HG02943 (cell line): ENCODE results near the gene ZNF726.
"Not testable (repeated sequence)": the region's sequence is repeated elsewhere in the genome, so short reads cannot be mapped to it uniquely, and the experiment has no call there.

Source experiments
- ATAC-seq: cut with Tn5 transposase; IDR thresholded peaks from one replicate; pipeline ENCODE4 v1.9.1; 2021; ENCODE audit warnings: mild to moderate bottlenecking, low read depth, moderate library complexity; ENCODE audit not compliant: unreplicated experiment

Gene ZNF726

DNA sequence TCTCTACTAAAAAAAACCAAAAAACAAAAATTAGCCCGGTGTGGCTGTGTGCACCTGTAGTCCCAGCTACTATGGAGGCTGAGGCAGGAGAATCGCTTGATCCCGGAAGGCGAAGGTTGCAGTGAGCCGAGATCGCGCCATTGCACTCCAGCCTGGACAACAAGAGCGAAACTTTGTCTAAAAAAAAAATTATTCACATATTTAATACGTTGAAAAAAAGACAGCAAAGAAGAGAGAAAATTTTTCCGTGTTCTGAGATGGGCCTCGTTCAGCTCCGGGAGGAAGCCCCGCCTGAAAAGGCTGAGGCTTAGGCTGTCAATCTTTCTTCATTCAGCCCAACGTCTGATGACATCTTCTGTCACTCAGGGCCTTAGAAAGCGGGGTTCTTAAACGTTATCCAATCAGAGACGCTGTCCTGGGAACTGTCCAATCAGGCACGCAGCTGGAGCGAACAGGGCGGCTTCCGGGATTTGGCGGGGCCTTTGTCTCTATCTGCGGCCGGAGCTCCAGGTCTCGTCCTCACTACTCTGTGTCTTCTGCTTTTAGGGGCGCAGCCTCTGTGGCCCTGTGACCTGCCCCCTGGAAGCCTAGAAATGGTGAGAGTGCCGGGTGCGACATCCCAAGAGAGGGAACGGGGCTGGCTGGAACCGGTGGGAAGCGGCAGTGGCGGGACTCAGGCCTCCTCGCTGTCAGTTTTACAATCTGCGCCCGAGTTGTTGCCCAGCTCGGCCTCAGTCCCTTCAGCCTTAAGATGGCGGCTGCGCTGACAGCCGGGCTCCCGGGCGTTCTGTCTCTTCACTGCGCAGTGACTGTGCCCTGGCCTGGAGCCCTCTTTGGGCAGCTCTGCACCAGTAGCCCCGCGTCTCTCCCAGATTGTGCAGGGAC, at the start of gene ZNF726:
TSS of gene ZNF726 (plus strand) at position 485 of the 885 bp plus-strand sequence. CDS start at position 594, 109 bp downstream.
- ATAC-seq, result peak; percentile 93

DNA sequence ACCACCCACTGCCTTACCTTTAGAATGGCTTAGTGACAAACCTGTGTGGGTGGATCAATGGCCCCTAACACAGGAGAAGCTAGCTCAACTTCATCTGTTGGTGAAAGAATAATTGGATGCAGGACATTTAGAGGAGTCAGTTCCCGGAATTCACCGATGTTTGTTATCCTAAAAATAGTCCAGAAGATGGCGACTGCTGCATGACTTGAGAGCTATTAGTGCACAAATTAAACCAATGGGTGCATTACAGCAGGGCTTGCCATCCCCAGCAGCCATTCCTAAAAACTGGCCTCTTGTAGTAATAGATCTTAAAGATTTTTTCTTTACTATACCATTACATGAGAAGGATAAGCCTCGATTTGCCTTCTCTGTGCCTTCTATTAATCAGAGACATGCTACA, 46.8 kb upstream of the ZNF726 start:
- no peak for ATAC-seq

DNA sequence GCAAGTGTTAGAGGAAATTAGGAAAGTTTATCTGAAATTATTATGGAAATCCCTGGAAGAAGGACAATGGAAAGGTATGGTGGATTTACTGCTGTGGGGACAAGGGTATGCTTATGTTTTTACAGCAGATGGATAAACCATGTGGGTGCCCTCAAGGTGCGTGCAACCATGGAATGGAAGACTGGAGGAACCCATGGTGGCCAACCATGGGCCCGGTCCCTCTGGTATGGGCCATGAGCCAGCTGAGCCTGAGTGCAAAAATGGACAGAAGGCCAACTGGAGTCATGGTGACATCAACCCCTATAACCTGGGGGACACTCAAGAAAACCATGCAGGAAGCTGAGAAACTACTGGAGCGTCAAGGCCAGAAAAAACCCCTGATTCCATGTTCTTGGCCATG, 46.1 kb upstream of the ZNF726 start:
- no peak for ATAC-seq

DNA sequence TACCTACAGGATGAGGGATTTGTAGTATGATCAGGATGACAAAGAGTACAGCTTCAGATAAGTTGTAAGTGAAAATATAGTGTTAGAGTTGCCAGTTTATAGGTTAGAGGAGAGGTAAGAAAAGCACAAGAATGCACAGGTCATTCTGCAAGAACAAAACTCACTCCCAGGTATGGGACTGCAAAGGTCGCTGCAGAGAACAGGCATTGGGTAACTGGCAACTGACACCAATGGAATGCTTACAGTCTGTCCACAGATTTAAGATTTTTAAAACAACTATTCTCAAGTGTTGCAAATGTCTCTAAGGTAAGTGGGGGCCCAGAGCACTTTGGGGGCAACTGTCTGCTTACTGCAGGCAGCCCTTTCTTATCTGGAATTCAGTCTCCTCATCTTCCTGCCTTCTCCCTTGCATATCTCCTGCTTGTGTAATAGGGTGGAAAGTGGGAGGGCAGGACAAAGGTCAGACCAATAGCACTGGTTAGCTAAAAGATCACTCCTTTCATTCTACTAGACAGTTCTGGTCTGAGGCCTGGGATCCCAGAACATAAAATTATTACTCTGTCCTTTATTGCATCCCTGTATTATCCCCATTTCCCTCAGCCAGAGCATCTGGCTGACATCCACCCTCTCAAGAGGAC, 42.3 kb upstream of the ZNF726 start:
- no peak for ATAC-seq

- ATAC-seq, result no peak
Observed at GRCh38 chr19:23876261-23876660, 38.4 kb upstream of the ZNF726 start.

DNA sequence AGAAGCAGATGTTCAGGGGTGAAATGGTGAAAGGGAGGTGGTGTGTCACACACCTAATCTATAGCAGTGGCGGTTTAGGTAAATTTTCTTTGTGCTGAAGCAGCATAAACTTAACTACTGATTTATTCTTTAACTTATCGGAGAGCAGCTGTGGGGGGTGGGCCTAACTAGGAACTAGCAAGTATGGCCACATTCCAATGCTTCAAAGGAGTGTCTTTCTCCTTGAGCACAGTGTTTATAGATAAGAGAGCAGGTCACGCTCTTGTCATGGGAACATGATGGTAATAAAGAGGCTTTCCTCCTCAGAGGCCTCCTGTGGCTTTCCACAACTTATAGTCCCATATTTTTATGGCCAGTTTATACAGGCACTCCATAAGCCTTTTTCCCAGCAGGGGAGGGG, 37.9 kb upstream of the ZNF726 start:
- not testable (repeated sequence) for ATAC-seq

GRCh38 chr19:23882493-23882892, 32.2 kb upstream of the ZNF726 start:
- no peak for ATAC-seq

- no peak for ATAC-seq
Observed at GRCh38 chr19:23884363-23884762, 30.3 kb upstream of the ZNF726 start.

- ATAC-seq, result no peak
Observed at GRCh38 chr19:23887642-23888041, 27.0 kb upstream of the ZNF726 start.

GRCh38 chr19:23896096-23896495, 18.6 kb upstream of the ZNF726 start:
- ATAC-seq, result not testable (repeated sequence)

DNA sequence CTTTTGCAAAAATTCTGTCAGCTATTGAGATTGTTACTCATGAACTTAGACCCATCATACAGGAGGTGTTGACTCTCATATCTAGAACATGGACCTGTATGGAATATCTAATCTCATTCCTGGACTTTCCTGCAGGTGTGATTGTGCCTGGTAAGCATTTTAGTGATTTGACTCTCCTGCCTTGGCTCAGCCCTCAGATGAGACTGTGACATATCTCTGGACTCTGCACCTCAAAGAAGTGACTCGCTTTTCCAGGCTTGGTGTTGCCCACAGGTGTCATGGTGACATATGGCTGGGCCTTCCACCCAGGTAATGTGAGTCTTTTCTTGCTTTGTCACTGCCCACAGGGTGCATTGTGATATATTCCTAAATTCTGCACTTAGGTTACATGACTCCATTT, 17.8 kb upstream of the ZNF726 start:
- ATAC-seq, result no peak

DNA sequence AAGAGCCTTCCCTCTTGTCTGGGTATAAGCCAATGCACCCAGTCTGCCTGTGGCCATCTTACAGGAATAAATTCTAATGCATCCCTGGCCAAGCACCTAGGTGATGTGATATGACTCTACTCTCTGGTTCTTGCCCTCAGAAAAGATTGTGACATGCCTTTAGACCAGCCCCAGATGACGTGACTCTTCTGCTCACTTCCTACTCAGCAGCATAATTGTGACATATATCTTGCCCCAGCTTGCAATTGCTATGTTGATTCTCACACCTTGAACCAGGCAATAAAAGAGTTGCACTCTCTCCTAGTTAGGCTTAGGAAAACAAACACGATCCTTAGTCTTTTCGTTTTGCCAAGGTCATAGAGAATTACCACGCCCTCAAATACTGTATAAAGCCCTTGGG, 13.3 kb upstream of the ZNF726 start:
- ATAC-seq, result no peak

DNA sequence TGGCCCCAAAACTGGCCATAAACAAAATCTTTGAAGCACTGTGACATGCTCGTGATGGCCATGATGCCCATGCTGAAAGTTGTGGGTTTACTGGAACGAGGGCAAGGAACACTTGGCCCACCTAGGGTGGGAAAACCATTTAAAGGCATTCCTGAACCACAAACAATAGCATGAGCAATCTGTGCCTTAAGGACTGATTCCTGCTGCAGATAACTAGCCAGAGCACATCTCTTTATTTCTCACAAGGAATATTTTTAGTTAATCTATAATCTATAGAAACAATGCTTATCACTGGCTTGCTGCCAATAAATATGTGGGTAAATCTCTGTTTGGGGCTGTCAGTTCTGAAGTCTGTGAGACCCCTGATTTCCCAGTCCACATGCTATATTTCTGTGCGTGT, 10.3 kb upstream of the ZNF726 start:
- no peak for ATAC-seq

DNA sequence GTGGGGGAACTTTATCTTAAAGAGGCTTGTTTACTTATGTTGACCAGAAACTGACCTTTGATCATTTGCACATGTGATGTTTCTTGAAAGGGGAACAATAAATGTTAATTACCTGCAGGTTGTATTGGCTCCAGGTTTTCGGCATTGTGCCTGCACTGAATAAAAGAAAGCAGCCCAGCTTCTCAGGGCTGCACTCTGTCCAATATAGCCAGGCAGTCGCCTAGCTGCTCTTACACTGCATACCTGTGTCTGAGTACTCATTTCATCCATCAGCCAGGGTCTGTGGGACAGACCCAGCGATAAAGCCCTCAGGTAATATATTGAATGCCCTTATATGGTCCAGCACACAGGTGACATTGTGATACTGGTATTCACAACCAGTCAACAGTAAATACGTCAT, 8.9 kb upstream of the ZNF726 start:
- no peak for ATAC-seq

DNA sequence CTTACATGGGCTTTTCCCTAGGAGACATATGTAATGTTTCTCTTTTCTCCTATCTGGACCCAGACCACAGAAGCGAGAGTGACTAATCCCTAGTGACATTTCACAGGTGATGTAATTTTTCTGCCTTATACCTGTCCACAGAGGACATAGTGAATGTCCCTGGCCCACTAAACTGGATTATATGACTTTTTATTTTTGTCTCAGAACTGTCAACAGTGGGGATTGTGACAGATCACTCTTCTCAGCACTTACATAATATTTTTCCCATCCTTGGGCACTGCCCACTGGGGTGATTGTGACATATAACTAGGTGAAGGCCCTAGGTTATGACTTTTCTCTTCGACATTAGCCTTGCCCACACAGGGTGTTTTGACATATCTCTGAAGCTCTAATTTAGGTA, 7.9 kb upstream of the ZNF726 start:
- no peak for ATAC-seq

- ATAC-seq, result no peak
Observed at GRCh38 chr19:23908165-23908564, 6.5 kb upstream of the ZNF726 start.

DNA sequence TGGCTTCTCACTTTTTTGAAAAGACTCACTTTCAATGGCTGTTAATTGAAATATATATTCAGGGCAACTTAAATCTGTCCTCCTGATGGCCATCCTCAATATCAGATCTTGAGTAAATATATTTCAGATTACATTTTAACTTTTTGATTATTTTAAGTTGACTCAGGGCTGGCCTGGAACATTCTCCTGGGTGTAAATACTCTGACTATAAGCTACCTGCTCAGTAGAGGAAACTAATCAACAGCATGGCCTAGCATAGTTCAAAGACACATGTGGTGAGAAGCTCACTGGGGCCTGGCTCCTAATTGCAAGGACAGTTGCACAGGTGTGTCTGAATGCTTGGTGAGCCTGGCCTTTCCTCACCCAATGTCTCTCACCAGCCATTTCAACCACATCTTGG, 5.5 kb upstream of the ZNF726 start:
- ATAC-seq, result no peak

DNA sequence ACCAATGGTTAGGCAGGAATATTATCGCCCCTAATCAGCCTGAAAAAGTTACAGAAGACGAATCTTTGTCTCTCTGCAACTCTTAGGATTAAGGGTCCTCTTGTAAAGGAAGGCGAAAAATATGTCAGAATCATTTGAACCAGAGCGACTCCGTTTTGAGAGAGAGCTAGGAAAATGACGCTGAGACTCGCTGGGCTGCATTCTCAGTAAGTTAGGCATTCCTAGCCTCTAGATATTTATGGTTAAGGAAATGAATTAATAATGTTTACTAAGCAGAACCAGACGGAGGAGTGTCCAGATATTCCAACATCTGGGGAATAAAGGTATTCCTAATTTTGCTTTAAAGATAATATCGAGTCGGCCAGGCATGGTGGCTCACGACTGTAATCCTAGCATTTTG, 755 bp upstream of the ZNF726 start:
- no peak for ATAC-seq

DNA sequence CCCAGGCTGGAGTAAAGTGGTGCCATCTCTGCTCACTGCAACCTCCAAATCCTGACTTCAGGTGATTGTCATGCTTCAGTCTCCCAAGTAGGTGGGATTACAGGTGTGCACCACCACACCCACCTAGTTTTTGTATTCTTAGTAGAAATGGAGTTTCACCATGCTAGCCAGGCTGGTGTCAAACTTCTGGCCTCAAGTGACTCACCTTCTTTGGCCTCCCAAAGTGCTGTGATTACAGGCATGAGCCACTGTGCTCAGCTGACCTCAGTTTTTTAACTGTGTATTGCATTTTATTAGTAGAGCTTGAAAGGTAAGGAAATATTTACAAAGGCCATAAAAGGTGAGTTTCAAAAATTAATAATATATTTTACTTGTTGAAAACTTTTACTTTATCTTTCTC, 2.3 kb downstream of the ZNF726 start:
- no peak for ATAC-seq

- ATAC-seq, result no peak
Observed at GRCh38 chr19:23917856-23918255, 3.2 kb downstream of the ZNF726 start.

DNA sequence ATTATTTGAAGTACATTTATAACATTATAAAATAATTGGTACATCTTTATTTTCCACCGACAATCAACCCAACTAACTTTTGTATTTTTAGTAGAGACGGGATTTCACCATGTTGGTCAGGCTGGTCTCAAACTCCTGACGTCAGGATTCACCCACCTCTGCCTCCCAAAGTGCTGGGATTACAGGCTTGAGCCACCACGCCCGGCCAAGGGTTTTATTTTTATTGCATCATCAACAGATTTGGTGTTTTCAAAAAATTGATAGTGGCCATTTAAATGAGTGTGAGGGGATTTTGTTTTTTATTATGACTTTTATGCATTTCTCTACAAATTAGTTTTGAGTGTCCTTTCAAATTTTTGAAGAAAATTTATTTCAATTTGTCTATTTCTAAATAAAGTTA, 10.6 kb downstream of the ZNF726 start:
- ATAC-seq, result no peak

GRCh38 chr19:23932878-23933277, 18.2 kb downstream of the ZNF726 start:
- no peak for ATAC-seq
